Measurements from ENCODE around the gene SLC19A1.

DNA sequence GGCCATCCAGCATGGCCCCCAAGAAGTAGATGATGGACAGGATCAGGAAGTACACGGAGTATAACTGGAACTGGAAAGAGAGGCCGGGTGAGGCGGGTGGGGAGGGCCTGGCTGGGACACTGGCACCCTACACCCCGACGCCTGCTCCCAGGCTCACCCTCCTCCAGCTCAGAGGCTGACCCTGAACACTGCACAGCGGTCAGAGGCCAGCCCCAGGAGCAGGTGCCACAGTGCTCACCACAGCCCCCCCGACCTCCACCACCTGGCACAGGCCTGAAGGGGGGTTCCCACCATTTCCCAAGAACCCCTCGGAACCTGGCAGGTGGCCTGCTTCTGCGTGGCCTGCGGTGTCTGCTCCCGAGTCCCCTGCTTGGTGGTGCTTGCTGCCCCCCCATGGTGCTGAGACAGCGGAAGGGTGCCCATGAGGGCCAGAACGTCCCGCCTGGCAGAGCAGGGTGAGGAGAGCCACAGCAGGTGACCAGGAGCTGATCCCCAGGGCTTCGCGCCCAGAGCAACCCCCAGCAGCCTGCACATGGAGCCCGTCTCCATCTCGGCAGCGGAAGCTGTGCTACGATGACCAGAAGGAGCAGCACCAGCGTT is 26.1 kb downstream of the SLC19A1 start:
- TF ChIP-seq, protein P1, sequence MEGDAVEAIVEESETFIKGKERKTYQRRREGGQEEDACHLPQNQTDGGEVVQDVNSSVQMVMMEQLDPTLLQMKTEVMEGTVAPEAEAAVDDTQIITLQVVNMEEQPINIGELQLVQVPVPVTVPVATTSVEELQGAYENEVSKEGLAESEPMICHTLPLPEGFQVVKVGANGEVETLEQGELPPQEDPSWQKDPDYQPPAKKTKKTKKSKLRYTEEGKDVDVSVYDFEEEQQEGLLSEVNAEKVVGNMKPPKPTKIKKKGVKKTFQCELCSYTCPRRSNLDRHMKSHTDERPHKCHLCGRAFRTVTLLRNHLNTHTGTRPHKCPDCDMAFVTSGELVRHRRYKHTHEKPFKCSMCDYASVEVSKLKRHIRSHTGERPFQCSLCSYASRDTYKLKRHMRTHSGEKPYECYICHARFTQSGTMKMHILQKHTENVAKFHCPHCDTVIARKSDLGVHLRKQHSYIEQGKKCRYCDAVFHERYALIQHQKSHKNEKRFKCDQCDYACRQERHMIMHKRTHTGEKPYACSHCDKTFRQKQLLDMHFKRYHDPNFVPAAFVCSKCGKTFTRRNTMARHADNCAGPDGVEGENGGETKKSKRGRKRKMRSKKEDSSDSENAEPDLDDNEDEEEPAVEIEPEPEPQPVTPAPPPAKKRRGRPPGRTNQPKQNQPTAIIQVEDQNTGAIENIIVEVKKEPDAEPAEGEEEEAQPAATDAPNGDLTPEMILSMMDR (IDR thresholded peaks at IDR 0.05), result no peak
- TF ChIP-seq POLR2AphosphoS5 (IDR thresholded peaks at IDR 0.05) (no peak), POLR2A (IDR thresholded peaks at IDR 0.05) (no peak)
